SK-N-MC (cell line): Measurements from ENCODE around the gene TLX3.

ENCODE experiments used
- DNase-seq: peaks from one replicate; pipeline ENCODE4 v3.0.0-alpha.2; 2011; ENCODE audit warnings: low read depth, low spot score
- H3K27ac ChIP-seq: fragments of 200-600 bp; sonication (generic); 2 replicates; pipeline ENCODE4 v1.5.1; 2016; ENCODE audit warnings: mixed run types
- H3K36me3 ChIP-seq: fragments of 200-600 bp; sonication (generic); 2 replicates; pipeline ENCODE4 v1.6.1; 2017; ENCODE audit warnings: antibody characterized with exemption, low read length, mixed read lengths; ENCODE audit not compliant: insufficient read depth
- H3K4me3 ChIP-seq: fragments of 200-600 bp; sonication (generic); 2 replicates; pipeline ENCODE4 v1.5.1; 2016
- H3K9ac ChIP-seq: fragments of 200-600 bp; sonication (generic); 2 replicates; pipeline ENCODE4 v1.8.0; 2017; ENCODE audit warnings: mixed run types, mixed read lengths; ENCODE audit not compliant: insufficient read length
- H3K9me3 ChIP-seq: fragments of 200-600 bp; sonication (generic); 2 replicates; pipeline ENCODE4 v1.6.1; 2017; ENCODE audit warnings: low read depth, mild to moderate bottlenecking, antibody characterized with exemption, low read length, moderate library complexity, mixed read lengths
- EZH2 ChIP-seq: fragments of 200-600 bp; sonication (generic); IDR thresholded peaks from one replicate; pipeline ENCODE4 v1.6.1; 2017; ENCODE audit warnings: antibody characterized with exemption
- FOXP2 ChIP-seq: optimal IDR thresholded peaks from 2 replicates; pipeline ENCODE3; 2011; ENCODE audit warnings: mild to moderate bottlenecking, moderate library complexity; ENCODE audit not compliant: insufficient read depth; ENCODE audit errors: extremely low read length, control extremely low read depth
- POLR2AphosphoS5 ChIP-seq: IDR thresholded peaks from 2 replicates; pipeline ENCODE4 v1.6.1; 2012; ENCODE audit warnings: mild to moderate bottlenecking, low read depth, low read length, borderline replicate concordance

Gene TLX3

DNA sequence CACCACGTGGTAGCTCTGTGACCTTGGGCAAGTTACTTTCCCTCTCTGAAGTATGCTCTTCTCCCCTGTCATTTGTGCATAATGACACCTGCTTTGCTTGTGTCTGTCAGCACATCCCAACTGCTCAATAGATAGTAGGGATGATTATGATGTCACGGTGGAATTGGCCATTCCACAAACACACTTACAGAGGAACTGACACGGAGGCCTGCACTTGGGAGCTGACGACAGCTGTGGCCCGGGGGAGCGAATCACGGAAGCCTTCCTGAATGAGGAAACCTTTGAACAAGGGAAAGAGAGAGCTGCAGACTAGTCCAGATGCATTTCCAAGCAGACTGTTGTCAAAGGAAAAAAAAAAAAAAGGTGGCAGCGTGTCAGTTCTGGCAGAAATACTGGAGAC lies 21.0 kb downstream of the TLX3 start:
- H3K9ac ChIP-seq = no peak overlapping the region
- H3K4me3 ChIP-seq = no peak overlapping the region
- H3K9me3 ChIP-seq = no peaks in the 10 kb centered on the region
- TF ChIP-seq EZH2 (no peak), POLR2AphosphoS5 (no peak), FOXP2 (no peak)
- no peak overlapping the region for H3K27ac ChIP-seq
- no peaks in the 10 kb centered on the region for H3K36me3 ChIP-seq
- no peak for DNase-seq

GRCh38 chr5:171335616-171336015 lies 26.6 kb downstream of the TLX3 start:
- no peak overlapping the region for H3K27ac ChIP-seq
- H3K9ac ChIP-seq = no peak overlapping the region
- no peak for TF ChIP-seq EZH2
- no peak for TF ChIP-seq FOXP2
- no peak for TF ChIP-seq POLR2AphosphoS5
- no peaks in the 10 kb centered on the region for H3K36me3 ChIP-seq
- no peak for DNase-seq
- H3K4me3 ChIP-seq = no peak overlapping the region
- H3K9me3 ChIP-seq = no peaks in the 10 kb centered on the region

DNA sequence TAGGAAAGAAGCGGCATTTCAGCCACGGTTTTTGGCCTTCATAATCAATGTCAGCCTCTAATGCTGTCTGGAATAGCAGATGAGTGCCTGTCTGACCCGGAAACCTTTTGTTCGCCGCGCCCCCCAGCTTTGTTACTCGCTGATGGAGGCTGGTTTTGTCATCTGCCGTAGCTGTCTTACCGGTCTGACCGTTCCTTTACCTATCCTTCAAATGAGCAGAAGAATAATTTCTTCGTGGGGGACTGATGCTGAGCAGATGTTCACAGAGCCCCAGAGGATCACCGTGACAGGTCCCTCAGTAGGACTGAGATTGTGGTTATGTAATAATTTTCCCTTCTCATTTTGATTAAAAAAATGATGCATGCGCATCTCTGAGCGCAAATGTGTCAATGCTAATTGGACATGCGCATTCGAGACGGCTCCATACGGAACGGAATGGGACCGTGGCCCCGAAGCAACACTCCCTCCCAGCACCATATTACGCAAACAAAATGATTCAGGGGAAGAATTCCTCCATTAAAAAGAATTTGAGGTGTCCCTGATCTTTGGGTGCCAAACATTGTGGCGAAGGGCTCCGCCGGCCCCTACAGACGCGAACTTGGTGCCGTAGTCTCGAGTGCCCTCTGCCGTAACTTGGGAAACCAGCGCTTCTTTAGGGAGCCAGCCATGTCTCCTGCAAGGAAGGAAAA lies 27.6 kb downstream of the TLX3 start:
- DNase-seq = no peak
- H3K9ac ChIP-seq = no peak overlapping the region

GRCh38 chr5:171337210-171337569 lies 28.1 kb downstream of the TLX3 start:
- peak overlapping the region; percentile 68 for H3K4me3 ChIP-seq
- H3K36me3 ChIP-seq = no peaks in the 10 kb centered on the region
- H3K9ac ChIP-seq = no peak overlapping the region
- no peaks in the 10 kb centered on the region for H3K9me3 ChIP-seq
- H3K27ac ChIP-seq = no peak overlapping the region
- DNase-seq = no peak
- TF ChIP-seq FOXP2 (no peak), POLR2AphosphoS5 (no peak), EZH2 (no peak)

More for the DNA sequence above, 27.6 kb downstream of the TLX3 start:
- Histone ChIP-seq H3K27ac (no peak overlapping the region), H3K36me3 (no peaks in the 10 kb centered on the region), H3K9me3 (no peaks in the 10 kb centered on the region), H3K4me3 (peak overlapping the region; percentile 68)
- TF ChIP-seq EZH2 (no peak), POLR2AphosphoS5 (no peak)

GRCh38 chr5:171340042-171340441 lies 31.0 kb downstream of the TLX3 start:
- H3K4me3 ChIP-seq = no peak overlapping the region
- no peak for DNase-seq
- no peaks in the 10 kb centered on the region for H3K36me3 ChIP-seq
- TF ChIP-seq POLR2AphosphoS5 = no peak
- no peak for TF ChIP-seq FOXP2
- no peak for TF ChIP-seq EZH2
- H3K9ac ChIP-seq = no peak overlapping the region
- no peaks in the 10 kb centered on the region for H3K9me3 ChIP-seq
- H3K27ac ChIP-seq = no peak overlapping the region

DNA sequence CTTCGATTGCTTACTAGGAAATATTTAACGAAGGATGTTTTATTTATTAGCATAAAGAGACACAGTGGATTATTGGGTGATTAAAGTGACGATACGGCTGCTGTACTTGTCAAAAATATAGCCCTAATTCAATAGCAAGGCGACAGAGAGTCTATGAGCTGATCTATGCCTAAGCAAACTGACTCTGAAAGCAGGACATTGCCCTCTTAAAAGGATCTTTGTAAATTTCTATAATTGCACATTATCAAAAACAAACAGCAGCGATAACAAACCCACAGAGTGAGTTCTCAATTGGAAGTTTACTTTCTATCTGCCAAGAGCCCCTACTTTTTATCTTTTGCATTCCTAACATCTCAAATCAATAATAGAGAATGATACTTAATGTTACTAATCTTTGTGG lies 31.4 kb downstream of the TLX3 start:
- Histone ChIP-seq H3K9me3 (no peaks in the 10 kb centered on the region), H3K27ac (no peak overlapping the region), H3K4me3 (no peak overlapping the region), H3K36me3 (no peaks in the 10 kb centered on the region), H3K9ac (no peak overlapping the region)
- DNase-seq = no peak
- TF ChIP-seq FOXP2 = no peak
- no peak for TF ChIP-seq POLR2AphosphoS5
- no peak for TF ChIP-seq EZH2

DNA sequence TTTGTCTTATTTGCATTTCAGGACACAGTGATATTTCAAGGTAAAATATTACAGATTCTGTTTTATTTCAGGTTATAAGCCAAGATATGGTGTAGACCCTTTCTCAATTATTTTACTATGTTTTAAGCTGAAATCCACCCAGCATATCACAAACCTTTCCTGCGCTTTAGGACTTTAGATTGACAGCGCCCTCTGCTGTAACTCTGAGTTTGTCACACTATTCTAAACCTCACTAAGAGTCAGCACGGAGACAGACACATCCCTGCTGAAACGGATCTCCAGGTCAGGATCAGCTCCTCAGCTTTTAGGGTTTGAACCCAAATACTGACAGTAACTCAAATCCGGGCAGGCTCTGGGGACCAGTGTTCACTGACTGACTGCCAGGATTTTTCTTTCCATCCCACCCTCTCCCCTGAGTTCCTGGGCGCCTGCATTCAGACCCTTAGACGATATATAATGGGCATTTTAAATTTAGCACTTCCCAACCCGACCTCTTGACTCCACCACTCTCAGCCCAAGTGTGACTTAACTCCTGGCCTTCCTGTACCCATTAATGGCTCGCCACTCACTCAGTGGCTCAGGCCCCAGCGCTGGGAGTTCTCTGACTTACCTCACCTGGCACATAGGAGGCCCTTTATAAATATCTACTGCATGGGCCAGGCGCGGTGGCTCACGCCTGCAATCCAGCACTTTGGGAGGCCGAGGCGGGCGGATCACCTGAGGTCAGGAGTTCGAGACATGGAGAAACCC lies 33.5 kb downstream of the TLX3 start:
- H3K27ac ChIP-seq = no peak overlapping the region
- no peaks in the 10 kb centered on the region for H3K36me3 ChIP-seq
- no peak overlapping the region for H3K4me3 ChIP-seq
- H3K9ac ChIP-seq = no peak overlapping the region
- TF ChIP-seq EZH2 = no peak
- peak; percentile 34 for DNase-seq
- no peaks in the 10 kb centered on the region for H3K9me3 ChIP-seq

DNA sequence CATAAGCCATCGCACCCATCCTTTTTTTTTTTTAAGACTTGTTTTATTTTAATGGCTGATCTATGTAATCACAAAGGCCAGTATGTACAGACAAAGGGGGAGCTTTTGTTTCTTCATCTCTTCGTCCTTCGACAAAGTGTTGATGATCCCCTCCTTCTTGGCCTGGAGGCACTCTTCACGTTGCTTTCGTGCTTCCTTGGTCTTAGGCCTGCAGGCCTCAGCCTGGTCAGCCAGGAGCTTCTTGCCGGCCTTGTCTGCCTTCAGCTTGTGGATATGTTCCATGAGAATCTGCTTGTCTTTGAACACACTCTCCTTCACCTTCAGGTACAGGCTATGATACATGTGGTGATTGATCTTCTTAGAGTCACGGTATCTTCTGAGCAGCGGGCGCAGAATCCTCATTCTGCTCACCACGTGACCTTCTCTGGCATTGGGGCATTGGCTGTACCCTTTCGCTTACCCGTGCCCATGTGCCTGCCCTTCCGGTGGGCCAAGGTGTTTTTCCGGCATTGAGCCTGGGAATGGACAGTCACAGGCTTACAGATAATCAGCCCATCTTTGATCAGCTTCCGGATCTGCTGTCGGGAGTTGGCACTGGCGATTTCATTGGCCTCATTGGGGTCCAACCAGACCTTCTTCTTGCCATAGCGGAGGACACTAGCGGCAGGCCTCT lies 36.0 kb downstream of the TLX3 start:
- no peak for TF ChIP-seq EZH2
- no peak for TF ChIP-seq POLR2AphosphoS5
- no peak overlapping the region for H3K9ac ChIP-seq
- no peak overlapping the region for H3K4me3 ChIP-seq
- H3K9me3 ChIP-seq = no peaks in the 10 kb centered on the region
- no peak overlapping the region for H3K27ac ChIP-seq
- H3K36me3 ChIP-seq = no peaks in the 10 kb centered on the region
- no peak for DNase-seq
